D721Med (cell line): ENCODE data around the gene MSI2.

Source experiments
- DNase-seq: peaks from one replicate; pipeline ENCODE4 v3.0.0; 2011; ENCODE audit warnings: low spot score; ENCODE audit not compliant: insufficient read length
- FAIRE-seq: peaks from 2 replicates; lab custom pipeline; 2011; peaks lifted over from hg19 to GRCh38; lab: Jason Lieb, UNC
- CTCF ChIP-seq: IDR thresholded peaks from 2 replicates; pipeline ENCODE4 v1.5.1; 2012; ENCODE audit warnings: mild to moderate bottlenecking, control low read depth; ENCODE audit not compliant: insufficient read depth; ENCODE audit errors: missing control alignments

Gene MSI2

DNA sequence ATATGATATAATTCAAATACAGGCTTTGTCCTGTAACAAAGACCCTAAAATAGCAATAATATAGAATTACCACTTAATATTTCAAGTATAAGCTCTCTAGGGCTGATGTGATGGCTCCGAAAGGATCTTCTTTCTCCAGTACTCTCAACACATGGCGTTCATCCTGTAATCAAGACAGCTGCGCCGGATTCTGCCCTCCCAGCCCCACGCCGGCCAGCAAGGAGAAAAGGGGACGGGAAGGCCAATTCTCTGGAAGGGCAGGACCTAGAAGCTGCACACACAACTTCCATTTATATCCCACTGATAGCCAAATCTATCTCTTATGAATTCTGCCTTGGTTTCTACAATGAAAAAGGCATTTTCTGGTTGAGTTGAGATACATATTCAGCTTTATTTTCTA is 456.8 kb downstream of the MSI2 start:
- TF ChIP-seq CTCF, result no peak
- FAIRE-seq, result no peak
- no peak for DNase-seq

GRCh38 chr17:57714665-57715180 is 458.4 kb downstream of the MSI2 start:
- no peak for FAIRE-seq
- no peak for DNase-seq
- no peak for TF ChIP-seq CTCF

DNA sequence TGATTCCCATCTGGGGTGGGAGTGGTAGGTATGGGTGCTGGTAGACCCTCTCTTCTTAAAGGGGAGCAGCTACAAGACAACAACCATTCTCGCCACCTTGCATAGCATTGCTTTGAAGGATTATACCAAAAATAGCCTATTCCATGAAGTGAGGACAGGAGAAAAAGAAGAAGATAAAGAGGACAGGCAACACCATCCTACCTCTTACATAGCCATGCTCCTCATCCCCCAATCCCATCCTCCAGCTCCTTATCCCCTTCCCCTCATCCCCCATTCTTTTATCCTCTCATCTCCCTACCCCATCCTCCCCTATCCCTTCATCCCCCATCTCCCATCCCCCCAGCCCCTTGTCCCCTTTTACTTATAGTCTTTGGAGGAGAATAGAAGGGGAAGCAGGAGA is 459.7 kb downstream of the MSI2 start:
- no peak for DNase-seq
- FAIRE-seq, result no peak
- no peak for TF ChIP-seq CTCF

DNA sequence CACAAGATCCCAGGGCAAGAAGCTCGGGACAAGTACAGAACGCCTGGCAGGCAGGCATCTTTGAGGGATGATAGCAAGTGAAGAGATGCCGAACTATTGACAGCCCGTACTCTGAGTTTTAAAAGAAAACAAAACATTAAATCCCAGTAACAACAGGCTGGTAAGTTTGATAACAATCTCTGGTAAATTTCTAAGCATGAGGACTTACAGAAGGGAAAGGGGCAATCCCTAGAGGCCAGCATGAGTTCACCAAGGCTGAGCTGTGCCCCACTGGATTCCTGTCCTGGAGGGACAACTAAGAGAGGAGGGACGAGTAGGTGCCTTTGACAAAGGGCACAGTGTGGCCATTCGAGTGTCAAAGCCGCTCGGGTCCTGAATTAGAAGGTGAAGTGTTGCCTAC is 462.6 kb downstream of the MSI2 start:
- FAIRE-seq, result no peak
- TF ChIP-seq CTCF, result no peak
- DNase-seq, result no peak

- FAIRE-seq (no peak), DNase-seq (no peak)
- no peak for TF ChIP-seq CTCF
Measured at GRCh38 chr17:57720386-57721035, 464.2 kb downstream of the MSI2 start.

GRCh38 chr17:57721967-57722703 is 465.8 kb downstream of the MSI2 start:
- no peak for FAIRE-seq
- DNase-seq, result no peak
- TF ChIP-seq CTCF, result no peak

DNA sequence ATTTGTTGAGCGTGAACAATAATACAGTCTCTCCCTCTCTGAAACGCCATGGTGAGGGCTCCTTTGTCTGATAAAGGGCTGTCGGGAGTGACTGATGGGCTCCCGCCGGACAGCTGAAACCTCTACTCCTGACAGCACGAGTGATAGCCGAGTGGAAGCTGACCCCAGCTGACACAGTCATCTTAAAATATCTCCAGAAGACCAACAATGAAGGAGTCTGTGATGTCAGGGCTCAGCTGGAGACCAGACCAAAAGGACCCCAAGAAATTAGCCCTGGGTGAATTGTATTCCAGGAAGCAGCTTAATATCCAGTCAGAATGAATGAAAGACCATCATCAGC is 466.4 kb downstream of the MSI2 start:
- DNase-seq, result no peak
- FAIRE-seq, result no peak
- TF ChIP-seq CTCF, result no peak
